Cortex of kidney (tissue), 1 donor: ENCODE measurements around the gene HK1.
"Not testable (repeated sequence)": the region's sequence is repeated elsewhere in the genome, so short reads cannot be mapped to it uniquely, and the experiment has no call there.

ENCODE experiments used
- DNase-seq: peaks from one replicate; lab custom pipeline; 2025; lab: John Stamatoyannopoulos, UW

The HK1 gene

DNA sequence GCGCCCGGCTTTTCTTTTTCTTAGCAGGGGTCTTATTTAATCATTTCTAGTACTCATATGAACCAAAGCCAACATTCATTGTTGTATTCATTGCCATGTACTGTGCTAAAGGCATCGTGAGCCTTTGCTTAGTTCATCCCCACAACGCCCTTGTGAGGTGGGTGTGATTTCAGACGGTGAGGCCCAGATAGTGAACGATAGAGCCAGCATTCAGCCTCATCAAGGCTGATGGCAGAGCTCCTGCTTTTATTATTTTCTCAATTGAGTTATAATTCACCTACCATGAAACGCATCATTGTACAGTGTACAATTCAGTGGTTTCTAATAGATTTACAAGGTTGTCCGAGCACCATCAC lies 50.1 kb downstream of the HK1 start:
- no peak for DNase-seq

GRCh38 chr10:69328888-69329287 lies 50.6 kb downstream of the HK1 start:
- not testable (repeated sequence) for DNase-seq

GRCh38 chr10:69329721-69330178 lies 51.5 kb downstream of the HK1 start:
- DNase-seq, result no peak

GRCh38 chr10:69331161-69331560 lies 52.9 kb downstream of the HK1 start:
- DNase-seq, result no peak

- DNase-seq, result no peak
Measured at GRCh38 chr10:69332278-69333010, 54.1 kb downstream of the HK1 start.

- DNase-seq, result no peak
Measured at GRCh38 chr10:69333205-69333604, 54.9 kb downstream of the HK1 start.

DNA sequence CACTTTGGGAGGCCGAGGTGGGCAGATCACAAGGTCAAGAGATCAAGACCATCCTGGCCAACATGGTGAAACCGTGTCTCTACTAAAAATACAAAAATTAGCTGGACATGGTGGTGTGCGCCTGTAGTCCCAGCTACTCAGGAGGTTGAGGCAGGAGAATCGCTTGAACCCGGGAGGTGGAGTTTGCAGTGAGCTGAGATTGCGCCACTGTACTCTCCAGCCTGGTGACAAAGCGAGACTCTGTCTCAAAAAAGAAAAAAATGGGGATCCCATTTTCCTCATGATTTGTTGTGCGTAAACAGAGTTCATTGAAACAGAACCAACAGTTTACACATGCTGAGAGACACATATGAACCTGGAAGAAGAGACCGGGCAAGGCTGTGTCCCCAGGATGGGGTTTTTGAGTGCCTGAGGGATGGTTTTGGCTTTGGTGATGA lies 55.6 kb downstream of the HK1 start:
- not testable (repeated sequence) for DNase-seq

DNA sequence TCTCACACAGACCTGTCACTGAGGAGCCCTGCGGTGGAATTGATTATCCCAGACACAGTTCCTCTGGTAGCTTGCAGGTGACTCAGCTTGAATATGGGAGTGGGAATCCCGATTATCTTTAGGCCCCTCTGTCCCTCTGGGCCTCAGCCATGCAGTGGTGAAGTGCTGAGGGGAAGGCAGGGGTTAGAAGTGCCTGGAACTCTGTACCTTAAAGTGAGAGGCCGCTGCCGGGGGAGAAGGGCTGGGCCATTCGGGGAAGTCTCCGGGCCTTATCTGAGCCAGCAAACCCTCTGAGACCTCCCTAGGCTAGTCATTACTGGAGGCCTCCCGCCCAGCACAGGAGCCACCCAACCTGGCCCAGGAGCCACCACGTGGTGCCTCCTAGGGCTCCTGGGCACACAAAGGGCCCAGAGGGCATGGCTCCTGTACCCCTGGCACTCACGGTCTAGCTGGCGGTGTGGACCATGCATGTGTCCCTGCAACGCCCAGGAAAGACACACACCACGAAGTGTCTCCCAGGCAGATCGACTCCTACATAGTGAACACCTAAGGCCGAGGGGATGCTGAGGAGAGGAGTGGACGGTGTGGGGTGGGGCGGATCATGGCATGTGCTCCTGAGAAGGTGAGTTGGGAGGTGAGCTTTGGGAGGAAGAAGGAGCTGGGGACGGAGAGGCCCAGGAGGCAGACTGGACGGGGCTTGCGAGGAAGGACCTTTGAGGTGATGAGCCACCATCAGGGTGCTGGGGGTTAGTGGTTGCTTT lies 56.2 kb downstream of the HK1 start:
- DNase-seq, result no peak

- no peak for DNase-seq
Measured at GRCh38 chr10:69335063-69335587, 56.8 kb downstream of the HK1 start.

- no peak for DNase-seq
Measured at GRCh38 chr10:69335613-69336012, 57.3 kb downstream of the HK1 start.

- DNase-seq, result no peak
Measured at GRCh38 chr10:69336952-69337295, 58.6 kb downstream of the HK1 start.

GRCh38 chr10:69337296-69338132 lies 59.2 kb downstream of the HK1 start:
- no peak for DNase-seq

GRCh38 chr10:69338133-69338456 lies 59.8 kb downstream of the HK1 start:
- no peak for DNase-seq

GRCh38 chr10:69338547-69339450 lies 60.5 kb downstream of the HK1 start:
- no peak for DNase-seq

- DNase-seq, result no peak
Measured at GRCh38 chr10:69340695-69341094, 62.4 kb downstream of the HK1 start.

DNA sequence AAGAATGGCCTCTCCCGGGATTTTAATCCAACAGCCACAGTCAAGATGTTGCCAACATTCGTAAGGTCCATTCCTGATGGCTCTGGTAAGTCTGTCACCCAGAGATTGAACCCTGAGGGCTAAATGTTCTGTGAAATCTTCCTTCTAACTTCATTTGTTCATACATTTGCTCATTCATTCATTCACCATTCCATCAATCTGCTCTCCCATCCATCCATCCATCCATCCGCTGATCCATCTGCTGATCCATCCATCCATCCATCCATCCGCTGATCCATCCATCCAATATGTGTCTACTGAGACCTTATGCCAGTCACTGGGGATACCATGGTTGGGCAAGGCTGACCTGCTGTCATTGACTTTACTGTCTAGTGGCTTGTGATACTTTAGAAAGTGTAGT lies 65.6 kb downstream of the HK1 start:
- no peak for DNase-seq

GRCh38 chr10:69344591-69345252 lies 66.4 kb downstream of the HK1 start:
- DNase-seq, result no peak

GRCh38 chr10:69345402-69345801 lies 67.1 kb downstream of the HK1 start:
- no peak for DNase-seq

DNA sequence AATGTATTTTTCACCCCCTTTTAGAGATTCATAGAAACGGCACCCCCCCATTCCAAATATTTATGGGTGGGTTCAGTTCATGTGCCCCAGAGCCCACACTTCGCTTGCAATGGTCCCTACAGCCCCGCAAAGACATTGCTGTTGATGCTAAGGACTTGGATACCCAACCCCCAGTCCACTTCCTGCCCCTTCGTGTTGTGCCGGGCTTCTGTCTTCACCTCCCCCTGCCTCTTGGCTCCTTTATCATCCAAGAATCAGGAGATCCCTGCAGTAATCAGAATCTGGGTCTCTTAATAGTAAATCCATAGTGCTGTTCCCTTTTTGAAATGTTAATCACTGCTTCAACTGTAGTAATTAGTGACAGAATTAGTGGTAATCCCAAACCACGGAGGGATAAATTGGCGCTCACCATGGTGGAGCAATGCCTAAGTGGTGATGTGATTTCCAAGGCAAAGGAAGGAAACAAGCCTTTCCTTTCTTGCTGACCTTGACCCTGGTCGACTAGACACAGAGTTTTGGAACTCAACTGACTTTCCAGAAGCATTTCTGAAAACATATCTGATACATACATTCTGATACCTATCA lies 67.7 kb downstream of the HK1 start:
- DNase-seq, result no peak

- no peak for DNase-seq
Measured at GRCh38 chr10:69346776-69347175, 68.5 kb downstream of the HK1 start.
